HG03103 (cell line): Measurements from ENCODE around the gene NUMB.
"Not testable (repeated sequence)": the region's sequence is repeated elsewhere in the genome, so short reads cannot be mapped to it uniquely, and the experiment has no call there.

Source experiments
- ATAC-seq: cut with Tn5 transposase; IDR thresholded peaks from one replicate; pipeline ENCODE4 v1.9.1; 2021; ENCODE audit warnings: low read depth; ENCODE audit not compliant: unreplicated experiment

Gene NUMB

GRCh38 chr14:73368616-73369015 is 89.7 kb downstream of the NUMB start:
- no peak for ATAC-seq

DNA sequence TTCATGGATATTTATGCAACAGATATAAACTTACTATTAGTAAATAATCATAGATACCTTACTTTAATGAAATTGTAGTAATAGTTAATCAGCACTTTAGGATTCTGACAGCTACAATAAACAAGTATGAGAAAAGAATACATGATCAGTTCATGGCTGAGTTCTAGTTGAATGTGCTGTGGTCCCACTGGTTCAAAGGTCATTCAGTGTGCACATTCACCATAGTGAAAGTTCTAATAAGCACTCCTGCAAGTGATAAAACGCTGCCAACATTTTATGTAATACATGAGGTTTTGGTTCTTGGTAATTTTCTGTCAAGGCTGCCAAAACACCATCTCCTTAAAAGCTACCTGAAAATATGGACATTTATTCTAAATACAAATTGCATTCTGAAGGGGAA is 92.6 kb downstream of the NUMB start:
- no peak for ATAC-seq

GRCh38 chr14:73364559-73364958 is 93.8 kb downstream of the NUMB start:
- ATAC-seq, result no peak

DNA sequence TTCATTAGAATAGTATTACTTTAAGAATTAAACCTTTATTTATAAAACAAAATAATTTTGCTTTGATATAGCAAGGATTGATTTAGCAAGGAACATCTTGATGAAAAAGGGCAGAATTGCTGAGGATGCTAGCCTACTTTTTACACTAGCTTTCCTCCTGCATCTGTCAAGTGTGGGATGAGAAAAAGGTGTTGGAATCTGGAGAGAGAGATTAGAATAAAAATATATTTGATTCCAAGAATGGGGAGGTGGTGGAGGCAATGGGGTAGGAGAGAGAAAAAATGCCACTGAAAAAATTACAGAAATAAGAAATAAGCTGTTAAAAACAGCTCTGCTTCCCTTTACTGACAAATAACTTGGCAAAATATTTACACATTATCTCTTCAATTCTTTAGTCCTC is 98.9 kb downstream of the NUMB start:
- ATAC-seq, result no peak

DNA sequence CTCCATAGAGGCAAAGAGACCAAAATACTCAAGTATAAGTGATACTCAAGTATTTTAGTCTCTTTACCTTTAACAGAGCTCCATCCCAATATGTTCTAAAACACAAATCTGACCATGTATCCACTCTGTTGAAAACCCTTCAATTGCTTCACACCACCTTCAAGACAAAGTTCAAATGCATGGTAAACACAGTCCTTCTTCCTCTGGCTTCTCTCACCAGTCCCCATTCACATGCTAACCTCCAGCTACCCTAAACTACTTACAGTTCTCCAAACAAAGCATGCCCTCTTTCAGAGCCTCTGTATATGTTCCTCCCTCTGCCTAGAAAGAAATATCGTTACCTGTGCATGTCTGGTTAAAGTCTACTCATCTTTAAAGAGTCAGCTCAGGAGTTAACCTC is 100.2 kb downstream of the NUMB start:
- ATAC-seq, result no peak

DNA sequence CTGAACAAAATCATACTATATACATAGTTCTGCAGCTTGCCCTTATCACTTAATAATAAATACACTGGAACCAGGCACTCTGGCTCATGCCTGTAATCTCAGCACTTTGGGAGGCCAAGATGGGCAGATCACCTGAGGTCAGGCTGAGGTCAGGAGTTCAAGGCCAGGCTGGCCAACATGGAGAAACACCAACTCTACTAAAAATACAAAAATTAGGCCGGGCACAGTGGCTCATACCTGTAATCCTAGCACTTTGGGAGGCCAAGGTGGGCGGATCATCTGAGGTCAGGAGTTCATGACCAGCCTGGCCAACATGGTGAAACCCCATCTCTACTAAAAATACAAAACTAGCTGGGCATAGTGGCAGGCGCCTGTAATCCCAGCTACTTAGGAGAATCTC is 109.3 kb downstream of the NUMB start:
- ATAC-seq, result not testable (repeated sequence)

GRCh38 chr14:73344319-73344718 is 114.0 kb downstream of the NUMB start:
- ATAC-seq, result no peak

- no peak for ATAC-seq
Observed at GRCh38 chr14:73342670-73343069, 115.7 kb downstream of the NUMB start.

DNA sequence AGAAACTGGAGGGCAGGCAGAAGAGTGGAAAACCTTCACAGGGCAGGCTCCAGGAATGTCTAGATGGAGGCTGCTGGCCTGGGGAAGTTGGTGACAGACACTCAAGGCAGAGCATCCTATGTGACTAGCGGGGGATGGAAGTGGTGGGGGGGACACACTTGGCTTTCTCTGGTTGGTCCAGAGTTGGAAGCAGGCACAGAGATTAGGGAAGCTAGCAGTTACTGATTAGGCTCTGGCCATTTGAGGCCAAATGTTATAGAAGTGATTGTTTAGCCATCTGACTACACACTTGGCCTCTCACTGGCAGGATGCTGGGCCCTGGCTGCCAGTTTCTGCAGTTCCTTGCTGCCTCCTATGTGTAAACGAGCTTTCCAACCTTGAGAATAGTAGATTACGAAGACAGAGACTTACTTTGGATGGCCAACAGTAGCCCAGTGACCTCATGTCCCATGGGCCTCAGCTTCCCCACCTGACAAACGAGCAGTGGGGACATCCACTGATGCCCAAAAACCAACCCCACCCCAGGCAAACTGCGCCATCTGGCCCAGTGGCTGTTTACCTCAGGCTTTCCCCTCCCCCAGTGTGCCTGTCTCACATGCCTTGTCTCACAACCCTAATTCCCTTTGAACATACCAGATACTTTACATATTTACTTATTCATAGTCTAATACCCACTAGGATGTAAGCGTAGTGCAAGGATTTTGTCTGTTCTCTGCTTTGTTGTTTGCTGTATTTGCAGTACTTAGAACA is 118.3 kb downstream of the NUMB start:
- no peak for ATAC-seq

DNA sequence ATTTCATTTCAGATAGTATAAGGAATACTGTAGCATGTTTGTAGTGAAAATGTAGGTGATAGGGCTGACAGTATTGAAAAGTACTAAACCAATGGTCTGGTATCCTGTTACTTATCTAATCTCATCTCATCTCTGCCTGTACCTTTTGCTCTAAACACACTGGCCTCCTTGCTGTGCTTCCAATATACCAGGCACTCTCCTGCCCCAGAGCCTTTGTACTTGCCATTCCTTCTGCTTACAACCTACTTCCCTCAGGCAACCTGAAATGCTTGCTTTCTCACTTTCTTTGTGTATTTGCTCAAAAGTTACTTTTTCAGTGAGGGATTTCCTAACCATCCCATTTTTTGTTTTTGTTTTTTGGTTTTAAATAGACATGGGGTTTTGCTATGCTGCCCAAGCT is 119.1 kb downstream of the NUMB start:
- no peak for ATAC-seq

DNA sequence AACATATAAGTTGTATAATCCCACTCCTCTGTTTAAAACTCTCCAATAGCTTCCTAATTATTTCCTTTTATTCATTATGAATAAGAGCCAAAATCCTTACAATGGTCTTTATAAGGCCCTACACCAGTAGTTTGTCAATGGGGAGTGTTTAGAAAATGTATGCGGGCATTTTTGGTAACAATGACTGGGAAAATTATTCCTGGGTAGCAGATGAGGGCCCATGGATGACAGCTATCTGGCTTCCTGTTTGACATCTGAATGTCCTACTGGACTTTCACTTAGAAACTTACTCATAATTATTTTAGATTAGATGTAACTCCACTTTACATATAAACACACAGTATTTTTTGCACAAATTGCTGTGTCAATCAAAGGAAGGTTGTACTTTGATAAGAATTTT is 119.8 kb downstream of the NUMB start:
- ATAC-seq, result no peak

- no peak for ATAC-seq
Observed at GRCh38 chr14:73333031-73333430, 125.3 kb downstream of the NUMB start.

- ATAC-seq, result no peak
Observed at GRCh38 chr14:73325630-73326299, 132.6 kb downstream of the NUMB start.

- ATAC-seq, result no peak
Observed at GRCh38 chr14:73325063-73325462, 133.3 kb downstream of the NUMB start.

DNA sequence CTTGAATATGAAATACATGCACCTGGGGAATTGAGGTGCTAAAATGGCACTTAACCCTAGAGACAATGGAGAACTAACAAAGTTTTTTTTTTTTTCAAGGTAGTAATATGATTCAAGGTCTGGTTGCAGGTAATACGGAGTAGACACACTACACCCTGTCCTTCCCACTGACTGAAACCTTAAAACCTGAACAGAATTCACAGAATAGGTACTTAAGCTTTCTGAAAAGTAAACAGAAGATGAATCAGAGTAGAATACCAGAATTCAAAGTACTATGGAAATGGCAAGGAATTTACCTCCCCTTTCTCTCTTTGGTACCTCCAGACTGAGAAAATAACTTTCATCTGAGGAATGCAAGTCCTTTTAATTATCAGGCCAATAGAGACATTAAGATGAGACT is 133.8 kb downstream of the NUMB start:
- ATAC-seq, result no peak

- ATAC-seq, result no peak
Observed at GRCh38 chr14:73323896-73324399, 134.4 kb downstream of the NUMB start.

DNA sequence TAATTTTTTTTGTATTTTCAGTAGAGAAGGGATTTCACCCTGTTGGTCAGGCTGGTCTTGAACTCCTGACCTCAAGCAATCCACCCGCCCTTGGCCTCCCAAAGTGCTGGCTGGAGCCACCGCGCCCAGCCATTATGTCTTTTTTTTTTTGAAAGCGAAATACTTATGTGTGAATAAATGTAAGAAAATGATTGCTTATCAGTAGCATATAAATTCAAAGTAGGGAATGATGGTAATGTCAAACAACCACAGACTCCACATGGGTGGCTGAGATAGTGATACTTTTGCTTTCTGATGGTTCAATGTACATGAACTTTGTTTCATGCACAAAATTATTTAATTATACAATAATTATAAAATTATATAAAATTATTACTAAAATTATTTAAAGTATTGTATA is 145.2 kb downstream of the NUMB start:
- no peak for ATAC-seq

GRCh38 chr14:73312687-73313086 is 145.7 kb downstream of the NUMB start:
- ATAC-seq, result no peak

GRCh38 chr14:73311708-73312030 is 146.7 kb downstream of the NUMB start:
- ATAC-seq, result no peak

GRCh38 chr14:73309207-73309606 is 149.1 kb downstream of the NUMB start:
- ATAC-seq, result not testable (repeated sequence)

DNA sequence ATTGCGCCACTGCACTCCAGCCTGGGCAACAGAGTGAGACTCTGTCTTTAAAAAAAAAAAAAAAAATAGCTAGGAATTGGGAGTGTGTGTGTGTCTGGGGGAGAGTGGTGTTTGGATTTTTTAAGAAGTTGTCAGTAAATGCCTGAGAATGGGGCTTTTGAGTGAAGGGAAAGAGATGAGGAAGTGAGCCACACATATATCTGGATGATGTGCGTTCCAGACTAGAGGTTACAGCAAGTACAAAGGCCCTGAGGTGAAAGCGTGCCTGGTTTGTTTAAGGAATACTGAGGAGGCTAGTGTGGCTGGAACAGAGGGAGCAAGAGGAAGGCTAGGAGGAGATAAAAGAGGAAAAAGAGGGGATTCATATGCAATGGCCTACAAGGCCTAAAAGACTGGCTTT is 151.1 kb downstream of the NUMB start:
- no peak for ATAC-seq

DNA sequence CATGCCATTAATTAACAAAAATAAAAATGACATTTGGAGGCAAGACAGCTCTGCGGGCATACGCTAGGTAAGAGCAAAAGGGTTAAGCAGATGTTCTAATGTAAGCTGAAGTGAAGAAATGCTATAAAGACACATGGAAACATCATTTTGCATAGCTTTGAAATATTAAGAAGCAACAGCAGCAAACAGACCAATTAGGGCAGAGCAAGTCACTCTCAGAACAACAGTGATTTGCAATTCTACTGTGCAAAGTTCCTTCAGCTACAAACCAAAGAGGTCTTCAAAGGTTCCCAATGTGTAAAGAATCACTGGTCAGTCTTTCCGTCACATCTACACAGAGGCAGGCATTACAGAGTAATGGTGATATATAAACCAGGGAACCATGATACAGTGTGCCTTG is 152.8 kb downstream of the NUMB start:
- ATAC-seq, result no peak
